GM23248 (cell line): ENCODE results near the gene WAPL. TPM values are rescaled to one million over a fixed set of nuclear protein-coding genes. Genes with fewer than 3 reads are reported as not detected.
A peak's percentile ranks its signal among the peaks of the same experiment; 100 is the strongest.

Experiments
- DNase-seq: peaks from one replicate; pipeline ENCODE4 v3.0.0-alpha.2; 2015
- H2AFZ ChIP-seq: fragments of 200-600 bp; sonication (generic); 2 replicates; pipeline ENCODE4 v1.6.1; 2016; ENCODE audit warnings: antibody characterized with exemption
- H3F3A ChIP-seq: fragments of 200-600 bp; sonication (generic); 2 replicates; pipeline ENCODE4 v1.6.1; 2016; ENCODE audit warnings: mild to moderate bottlenecking, antibody characterized with exemption, mixed run types; ENCODE audit not compliant: insufficient read depth
- H3K27ac ChIP-seq: fragments of 200-600 bp; sonication (generic); 2 replicates; pipeline ENCODE4 v1.5.1; 2016; ENCODE audit warnings: mild to moderate bottlenecking
- H3K27me3 ChIP-seq: fragments of 200-600 bp; sonication (generic); replicated peaks from 2 replicates; pipeline ENCODE4 v1.6.1; 2016; ENCODE audit warnings: mild to moderate bottlenecking; ENCODE audit not compliant: insufficient read depth
- H3K36me3 ChIP-seq: fragments of 200-600 bp; sonication (generic); 2 replicates; pipeline ENCODE4 v1.6.1; 2016; ENCODE audit warnings: low read depth, mild to moderate bottlenecking
- H3K4me1 ChIP-seq: fragments of 200-600 bp; sonication (generic); 2 replicates; pipeline ENCODE4 v1.6.1; 2016; ENCODE audit warnings: mild to moderate bottlenecking; ENCODE audit not compliant: insufficient read depth
- H3K4me2 ChIP-seq: fragments of 200-600 bp; sonication (generic); one replicate; pipeline ENCODE4 v1.6.1; 2016; ENCODE audit warnings: mild to moderate bottlenecking; ENCODE audit not compliant: unreplicated experiment
- H3K4me3 ChIP-seq: fragments of 200-600 bp; sonication (generic); 2 replicates; pipeline ENCODE4 v1.5.1; 2016; ENCODE audit warnings: mild to moderate bottlenecking
- H3K79me2 ChIP-seq: fragments of 200-600 bp; sonication (generic); 2 replicates; pipeline ENCODE4 v1.6.1; 2016; ENCODE audit warnings: mild to moderate bottlenecking; ENCODE audit not compliant: insufficient read depth
- H3K9ac ChIP-seq: fragments of 200-600 bp; sonication (generic); 2 replicates; pipeline ENCODE4 v1.6.1; 2016; ENCODE audit warnings: mild to moderate bottlenecking
- H3K9me2 ChIP-seq: fragments of 200-600 bp; sonication (generic); 2 replicates; pipeline ENCODE4 v1.6.1; 2016; ENCODE audit warnings: mixed run types, mild to moderate bottlenecking, moderate library complexity; ENCODE audit not compliant: insufficient read depth
- H3K9me3 ChIP-seq: fragments of 200-600 bp; sonication (generic); one replicate; pipeline ENCODE4 v1.6.1; 2017; ENCODE audit warnings: low read depth
- H4K20me1 ChIP-seq: fragments of 200-600 bp; sonication (generic); 2 replicates; pipeline ENCODE4 v1.6.0; 2016; ENCODE audit not compliant: insufficient read depth
- EZH2 ChIP-seq: fragments of 200-600 bp; sonication (generic); IDR thresholded peaks from 2 replicates; pipeline ENCODE4 v1.6.1; 2018; ENCODE audit warnings: antibody characterized with exemption, mild to moderate bottlenecking; ENCODE audit not compliant: insufficient read depth, poor library complexity, severe bottlenecking
- EZH2phosphoT487 ChIP-seq: fragments of 200-600 bp; sonication (generic); IDR thresholded peaks from 2 replicates; pipeline ENCODE4 v1.6.1; 2018; ENCODE audit warnings: antibody characterized with exemption, moderate library complexity, mild to moderate bottlenecking, low read depth; ENCODE audit not compliant: insufficient read depth
- WGBS, 2 experiments: methylation state at CpG; one replicate each; pipeline ENCODE4 v1.1.6; 2015 to 2017; ENCODE audit warnings: low lambda C conversion rate in 2 of 2, low coverage in 1 of 2; ENCODE audit errors: missing lambda C conversion rate in 2 of 2; 5-methylcytosine and 5-hydroxymethylcytosine counted together
- in situ Hi-C: fragments of 300-500 bp; cut with MboI; formaldehyde crosslinking; loops from 2 replicates; pipeline ENCODE4 v1.15.0; 2020
- polyA plus RNA-seq: library from polyadenylated mRNA; unstranded; fragments of >200 nt; fragmentation: Nextera tagmentation; extraction: Ambion mirVana; gene quantifications from 2 replicates; pipeline ENCODE4 v1.2.1, GENCODE V29; 2016
- total RNA-seq: library from RNA; depleted of rRNA; stranded (reverse); fragments of >200 nt; shearing (Covaris generic); gene quantifications from 2 replicates; pipeline ENCODE4 v1.2.3, GENCODE V29; 2014

WAPL gene
- total and polyA plus RNA-seq, 2 experiments from 2014 or later = 17.1 to 28.3 TPM

- Histone ChIP-seq H3K9ac (no peak overlapping the region), H3K4me2 (no peak overlapping the region), H3K27ac (peak overlapping the region; percentile 40), H3K27me3 (no peaks in the 10 kb centered on the region), H3K79me2 (peaks cover 40% of the 10 kb centered on the region), H2AFZ (no peak overlapping the region), H3K4me1 (peaks cover 31% of the 10 kb centered on the region), H3K36me3 (peaks cover 55% of the 10 kb centered on the region), H4K20me1 (no peaks in the 10 kb centered on the region), H3F3A (peaks cover 34% of the 10 kb centered on the region), H3K9me2 (no peaks in the 10 kb centered on the region), H3K4me3 (no peak overlapping the region), H3K9me3 (no peaks in the 10 kb centered on the region)
- no peak for TF ChIP-seq EZH2
- WGBS, 2 experiments = 67 to 73% methylated on average over 1 of the region's 1 CpG
- DNase-seq = peak; percentile 42
- in situ Hi-C loops = no loop called here
Measured at GRCh38 chr10:86446987-86447386, 74.6 kb downstream of the WAPL start.

- no peaks in the 10 kb centered on the region for H4K20me1 ChIP-seq
- peaks cover 31% of the 10 kb centered on the region for H3K4me1 ChIP-seq
- no peaks in the 10 kb centered on the region for H3K9me2 ChIP-seq
- H2AFZ ChIP-seq = no peak overlapping the region
- in situ Hi-C loops = no loop called here
- H3K79me2 ChIP-seq = peaks cover 40% of the 10 kb centered on the region
- H3K4me3 ChIP-seq = no peak overlapping the region
- H3K4me2 ChIP-seq = no peak overlapping the region
- no peak overlapping the region for H3K9ac ChIP-seq
- no peaks in the 10 kb centered on the region for H3K27me3 ChIP-seq
- H3K27ac ChIP-seq = peak overlapping the region; percentile 40
- DNase-seq = peak; percentile 53
- peaks cover 38% of the 10 kb centered on the region for H3F3A ChIP-seq
- peaks cover 55% of the 10 kb centered on the region for H3K36me3 ChIP-seq
- no peaks in the 10 kb centered on the region for H3K9me3 ChIP-seq
- TF ChIP-seq EZH2phosphoT487 = no peak
- TF ChIP-seq EZH2 = no peak
- 61 to 62% methylated on average over 1 of the region's 1 CpG for WGBS, 2 experiments
Measured at GRCh38 chr10:86446440-86446839, 75.2 kb downstream of the WAPL start.

GRCh38 chr10:86443936-86444335, 77.7 kb downstream of the WAPL start:
- peaks cover 38% of the 10 kb centered on the region for H3K36me3 ChIP-seq
- H2AFZ ChIP-seq = no peak overlapping the region
- WGBS, 2 experiments = 71 to 82% methylated on average over 6 of the region's 6 CpGs
- no peak for TF ChIP-seq EZH2phosphoT487
- TF ChIP-seq EZH2 = no peak
- no peak overlapping the region for H3K4me3 ChIP-seq
- peak overlapping the region; percentile 64 for H3K27ac ChIP-seq
- H3K9ac ChIP-seq = no peak overlapping the region
- in situ Hi-C loops = no loop called here
- DNase-seq = peak; percentile 68
- H3K4me2 ChIP-seq = peak overlapping the region; percentile 24
- peaks cover 4% of the 10 kb centered on the region; the same call in 1 of the 2 replicates for H4K20me1 ChIP-seq
- no peaks in the 10 kb centered on the region for H3K9me2 ChIP-seq
- H3K4me1 ChIP-seq = peaks cover 45% of the 10 kb centered on the region
- no peaks in the 10 kb centered on the region for H3K27me3 ChIP-seq
- H3F3A ChIP-seq = peaks cover 48% of the 10 kb centered on the region
- H3K9me3 ChIP-seq = no peaks in the 10 kb centered on the region
- H3K79me2 ChIP-seq = peaks cover 51% of the 10 kb centered on the region

- Histone ChIP-seq H2AFZ (no peak overlapping the region), H3K27me3 (no peaks in the 10 kb centered on the region), H3K27ac (peak overlapping the region; percentile 64), H3K9me3 (no peaks in the 10 kb centered on the region), H3K4me3 (no peak overlapping the region), H3F3A (peaks cover 48% of the 10 kb centered on the region), H3K9ac (no peak overlapping the region), H3K4me1 (peaks cover 45% of the 10 kb centered on the region), H3K9me2 (no peaks in the 10 kb centered on the region), H3K36me3 (peaks cover 32% of the 10 kb centered on the region), H3K79me2 (peaks cover 43% of the 10 kb centered on the region), H4K20me1 (peaks cover 6% of the 10 kb centered on the region; the same call in 1 of the 2 replicates), H3K4me2 (peak overlapping the region; percentile 11)
- in situ Hi-C loops = no loop called here
- 88 to 98% methylated on average over 2 of the region's 2 CpGs for WGBS, 2 experiments
- DNase-seq = peak; percentile 73
- no peak for TF ChIP-seq EZH2phosphoT487
- no peak for TF ChIP-seq EZH2
Measured at GRCh38 chr10:86443069-86443468, 78.5 kb downstream of the WAPL start.
